Caco-2 (cell line): Measurements from ENCODE around the gene TSC22D3. TPM values are rescaled to one million over a fixed set of nuclear protein-coding genes. Genes with fewer than 3 reads are reported as not detected.

ENCODE experiments used
- BruUV-seq: library from RNA; stranded (reverse); fragments of 400-500 nt; replicated peaks from 2 replicates; lab custom pipeline; 2021; lab: Mats Ljungman, UMichigan
- CTCF ChIA-PET: fragments of 300-600 bp; sonication (Branson Sonifier 250); formaldehyde crosslinking; loops from one replicate; lab custom pipeline; 2022; ENCODE audit warnings: antibody characterized with exemption; lab: Charles Lee
- POLR2A ChIA-PET: fragments of 300-600 bp; sonication (Branson Sonifier 250); formaldehyde crosslinking; loops from one replicate; lab custom pipeline; 2022; ENCODE audit warnings: antibody characterized with exemption; lab: Charles Lee
- DNase-seq, 2 experiments: peaks; one replicate each; pipeline versions ENCODE4 v3.0.0 to v3.0.0-alpha.2; 2020 to 2022
- H3K27me3 ChIP-seq: replicated peaks from 2 replicates; pipeline ENCODE4 v1.6.0; 2011; ENCODE audit warnings: low read length; ENCODE audit not compliant: control insufficient read depth, insufficient read depth
- H3K36me3 ChIP-seq: 2 replicates; pipeline ENCODE4 v1.5.1; 2011; ENCODE audit warnings: low read length; ENCODE audit not compliant: control insufficient read depth, insufficient read depth
- H3K4me1 ChIP-seq: fragments of 250-450 bp; sonication (Bioruptor Pico); 2 replicates; pipeline ENCODE4 v1.5.1; 2020; ENCODE audit warnings: mild to moderate bottlenecking
- H3K4me3 ChIP-seq: 2 replicates; pipeline ENCODE4 v1.5.1; 2011; ENCODE audit warnings: low read depth, mild to moderate bottlenecking, control low read depth, low read length
- H3K9me3 ChIP-seq: fragments of 250-450 bp; sonication (Bioruptor Pico); 2 replicates; pipeline ENCODE4 v1.5.1; 2020; ENCODE audit warnings: mild to moderate bottlenecking, moderate library complexity
- H3K27ac Mint-ChIP-seq: one replicate; pipeline ENCODE4 v1.8.0; 2022; ENCODE audit warnings: mixed read lengths; ENCODE audit not compliant: unreplicated experiment
- H3K27me3 Mint-ChIP-seq: one replicate; pipeline ENCODE4 v1.8.0; 2022; ENCODE audit warnings: mixed read lengths; ENCODE audit not compliant: insufficient read depth, unreplicated experiment
- H3K36me3 Mint-ChIP-seq: one replicate; pipeline ENCODE4 v1.8.0; 2022; ENCODE audit warnings: mild to moderate bottlenecking, mixed read lengths; ENCODE audit not compliant: insufficient read depth, unreplicated experiment
- H3K4me1 Mint-ChIP-seq: one replicate; pipeline ENCODE4 v1.8.0; 2022; ENCODE audit warnings: low read depth, mixed read lengths; ENCODE audit not compliant: unreplicated experiment
- H3K4me3 Mint-ChIP-seq: one replicate; pipeline ENCODE4 v1.8.0; 2022; ENCODE audit warnings: mild to moderate bottlenecking, moderate library complexity, mixed read lengths; ENCODE audit not compliant: unreplicated experiment
- H3K9me3 Mint-ChIP-seq: one replicate; pipeline ENCODE4 v1.8.0; 2022; ENCODE audit warnings: mixed read lengths; ENCODE audit not compliant: unreplicated experiment
- intact Hi-C: fragments of 100-400 bp; cut with micrococcal nuclease; formaldehyde crosslinking; loops from one replicate; pipeline ENCODE4 v1.10.0; 2022; ENCODE audit not compliant: unreplicated experiment
- total RNA-seq: library from RNA; stranded (reverse); gene quantifications from 2 replicates; pipeline ENCODE4 v1.2.3, GENCODE V29; 2022
- TF ChIP-seq, protein P1 (sequence below), 2 experiments: fragments of 200-600 bp in 1 of 2; IDR thresholded peaks; 1 replicate in 1 of 2; 2 replicates in 1 of 2; pipeline versions ENCODE4 v1.5.1 to v1.8.0; 2011 to 2022; ENCODE audit warnings: antibody characterized with exemption in 1 of 2, control low read depth in 1 of 2, inconsistent platforms in 1 of 2, low read depth in 1 of 2, low read length in 1 of 2, mild to moderate bottlenecking in 1 of 2, moderate library complexity in 1 of 2; ENCODE audit not compliant: insufficient read depth in 1 of 2, severe bottlenecking in 1 of 2, unreplicated experiment in 1 of 2

Gene TSC22D3
- total RNA-seq, 1 experiment from 2014 or later, result 2.2 TPM

DNA sequence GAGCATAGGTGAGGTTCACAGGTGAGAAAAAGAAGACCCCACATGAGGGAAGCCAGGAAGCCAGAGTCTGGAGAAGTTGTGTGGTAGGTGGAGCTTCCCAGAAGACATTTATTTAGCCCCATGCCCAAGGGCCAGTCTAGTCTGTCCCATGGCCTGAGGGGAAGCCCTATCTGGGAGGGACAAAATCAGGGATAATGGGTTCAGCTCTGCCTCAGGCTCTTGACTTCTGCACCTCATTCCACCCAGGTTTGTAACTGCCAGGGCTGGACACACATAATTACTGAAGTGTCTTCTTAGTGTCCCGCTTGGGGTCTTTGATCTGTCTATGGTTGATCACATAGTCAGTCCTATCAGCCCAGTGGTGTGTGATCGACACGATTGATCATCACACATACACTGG lies 36.0 kb downstream of the TSC22D3 start:
- Histone ChIP-seq H3K4me3 (no peak overlapping the region), H3K9me3 (no peaks in the 10 kb centered on the region)
- intact Hi-C loops, result no loop called here

DNA sequence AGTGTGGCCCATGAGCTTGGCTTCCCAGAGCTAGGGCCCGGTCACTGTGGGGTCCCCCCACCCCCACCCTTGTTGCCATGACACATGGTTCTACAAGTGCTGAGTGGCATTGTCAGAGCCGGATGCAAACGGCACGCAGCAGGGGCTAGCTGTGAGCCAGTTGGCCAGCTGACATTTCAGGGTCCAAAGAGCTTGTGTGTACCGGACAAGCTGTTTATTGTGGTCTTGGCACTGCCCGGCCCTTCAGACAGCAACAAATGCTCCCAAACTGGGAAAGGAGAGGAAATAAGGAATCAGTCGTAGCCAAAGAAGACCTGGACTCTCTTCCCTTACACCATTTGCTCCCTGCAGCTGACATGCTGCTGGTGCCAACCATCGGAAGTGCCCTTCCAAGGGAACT lies 36.8 kb downstream of the TSC22D3 start:
- CTCF ChIA-PET, result no interaction called here
- Mint-ChIP-seq H3K36me3 (peaks cover 6% of the 10 kb centered on the region), H3K9me3 (no peaks in the 10 kb centered on the region), H3K27ac (no peak overlapping the region), H3K4me3 (no peak overlapping the region), H3K27me3 (no peaks in the 10 kb centered on the region), H3K4me1 (no peaks in the 10 kb centered on the region)
- no TSS peak for BruUV-seq
- Histone ChIP-seq H3K4me1 (no peaks in the 10 kb centered on the region), H3K4me3 (no peak overlapping the region), H3K27me3 (no peaks in the 10 kb centered on the region), H3K9me3 (no peaks in the 10 kb centered on the region), H3K36me3 (no peaks in the 10 kb centered on the region)
- DNase-seq, result no peak
- POLR2A ChIA-PET, result no interaction called here
- TF ChIP-seq, protein P1, sequence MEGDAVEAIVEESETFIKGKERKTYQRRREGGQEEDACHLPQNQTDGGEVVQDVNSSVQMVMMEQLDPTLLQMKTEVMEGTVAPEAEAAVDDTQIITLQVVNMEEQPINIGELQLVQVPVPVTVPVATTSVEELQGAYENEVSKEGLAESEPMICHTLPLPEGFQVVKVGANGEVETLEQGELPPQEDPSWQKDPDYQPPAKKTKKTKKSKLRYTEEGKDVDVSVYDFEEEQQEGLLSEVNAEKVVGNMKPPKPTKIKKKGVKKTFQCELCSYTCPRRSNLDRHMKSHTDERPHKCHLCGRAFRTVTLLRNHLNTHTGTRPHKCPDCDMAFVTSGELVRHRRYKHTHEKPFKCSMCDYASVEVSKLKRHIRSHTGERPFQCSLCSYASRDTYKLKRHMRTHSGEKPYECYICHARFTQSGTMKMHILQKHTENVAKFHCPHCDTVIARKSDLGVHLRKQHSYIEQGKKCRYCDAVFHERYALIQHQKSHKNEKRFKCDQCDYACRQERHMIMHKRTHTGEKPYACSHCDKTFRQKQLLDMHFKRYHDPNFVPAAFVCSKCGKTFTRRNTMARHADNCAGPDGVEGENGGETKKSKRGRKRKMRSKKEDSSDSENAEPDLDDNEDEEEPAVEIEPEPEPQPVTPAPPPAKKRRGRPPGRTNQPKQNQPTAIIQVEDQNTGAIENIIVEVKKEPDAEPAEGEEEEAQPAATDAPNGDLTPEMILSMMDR (IDR thresholded peaks at IDR 0.05; ENCODE audit: insufficient read depth in 1 of 2, low read depth in 1 of 2, low read length in 1 of 2, severe bottlenecking in 1 of 2, unreplicated experiment in 1 of 2), result no peak
- intact Hi-C loops, result no loop called here

More for the DNA sequence above, 36.0 kb downstream of the TSC22D3 start:
- Mint-ChIP-seq H3K27me3 (no peaks in the 10 kb centered on the region), H3K9me3 (no peaks in the 10 kb centered on the region), H3K4me3 (no peak overlapping the region), H3K27ac (no peak overlapping the region), H3K4me1 (no peaks in the 10 kb centered on the region), H3K36me3 (peaks cover 6% of the 10 kb centered on the region)
- Histone ChIP-seq H3K36me3 (no peaks in the 10 kb centered on the region), H3K4me1 (no peaks in the 10 kb centered on the region), H3K27me3 (no peaks in the 10 kb centered on the region)
- CTCF ChIA-PET, result no interaction called here
- TF ChIP-seq, protein P1 (IDR thresholded peaks at IDR 0.05; ENCODE audit: insufficient read depth in 1 of 2, low read depth in 1 of 2, low read length in 1 of 2, severe bottlenecking in 1 of 2, unreplicated experiment in 1 of 2), result no peak
- no peak for DNase-seq
- POLR2A ChIA-PET, result no interaction called here
- no TSS peak for BruUV-seq

DNA sequence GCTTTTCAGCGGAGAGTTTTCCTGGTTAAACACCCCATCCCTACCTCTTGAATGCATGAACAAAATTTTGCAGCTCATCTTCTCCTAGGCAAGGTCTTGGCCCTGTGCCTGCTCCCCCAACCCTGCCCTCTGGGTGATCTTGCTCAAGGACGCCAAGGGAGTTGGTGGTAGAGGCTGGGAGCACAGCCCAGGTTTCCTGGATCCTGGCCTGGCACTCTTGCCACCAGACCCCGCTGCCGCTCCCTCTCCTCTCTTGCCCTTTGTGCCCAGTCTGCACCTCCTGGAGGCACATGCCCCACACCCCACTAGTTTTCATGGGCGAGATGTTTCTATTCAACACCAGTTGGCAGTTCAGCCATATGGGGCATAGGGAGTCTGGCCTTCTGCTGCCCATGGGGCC lies 37.3 kb downstream of the TSC22D3 start:
- Histone ChIP-seq H3K36me3 (no peaks in the 10 kb centered on the region), H3K4me1 (no peaks in the 10 kb centered on the region), H3K9me3 (no peaks in the 10 kb centered on the region), H3K27me3 (no peaks in the 10 kb centered on the region), H3K4me3 (no peak overlapping the region)
- Mint-ChIP-seq H3K4me3 (no peak overlapping the region), H3K4me1 (no peaks in the 10 kb centered on the region), H3K36me3 (peaks cover 6% of the 10 kb centered on the region), H3K27me3 (no peaks in the 10 kb centered on the region), H3K9me3 (no peaks in the 10 kb centered on the region), H3K27ac (no peak overlapping the region)
- TF ChIP-seq, protein P1 (IDR thresholded peaks at IDR 0.05; ENCODE audit: insufficient read depth in 1 of 2, low read depth in 1 of 2, low read length in 1 of 2, severe bottlenecking in 1 of 2, unreplicated experiment in 1 of 2), result no peak
- POLR2A ChIA-PET, result no interaction called here
- DNase-seq, result no peak
- BruUV-seq, result no TSS peak
- CTCF ChIA-PET, result no interaction called here
- intact Hi-C loops, result no loop called here
